Vagina (tissue), 2 donors: ENCODE measurements around the gene ERP27. TPM values are rescaled to one million over a fixed set of nuclear protein-coding genes. Genes with fewer than 3 reads are reported as not detected.
A peak's percentile ranks its signal among the peaks of the same experiment; 100 is the strongest.

Source experiments
- DNase-seq, 2 donors: peaks; one replicate each; pipeline ENCODE4 v3.0.0-alpha.2; 2017; ENCODE audit errors: extremely low spot score in 2 of 2
- H3K27ac ChIP-seq: fragments of 200-600 bp; sonication (generic); one replicate; pipeline ENCODE4 v1.5.1; 2019
- H3K27me3 ChIP-seq: fragments of 200-600 bp; sonication (generic); one replicate; pipeline ENCODE4 v1.5.1; 2019
- H3K36me3 ChIP-seq, 2 donors: fragments of 200-600 bp; sonication (generic); one replicate each; pipeline ENCODE4 v1.5.1; 2017 to 2019
- H3K4me1 ChIP-seq: fragments of 200-600 bp; sonication (generic); one replicate; pipeline ENCODE4 v1.5.1; 2019
- H3K4me3 ChIP-seq, 2 donors: fragments of 200-600 bp; sonication (generic); 1 replicate in 1 of 2; 2 replicates in 1 of 2; pipeline ENCODE4 v1.5.1; 2016 to 2019
- H3K9me3 ChIP-seq: fragments of 200-600 bp; sonication (generic); one replicate; pipeline ENCODE4 v1.5.1; 2019
- CTCF ChIP-seq, 3 experiments: fragments of 450-650 bp in 2 of 3; fragments of 200-600 bp in 1 of 3; sonication (generic) in 1 of 3; IDR thresholded peaks; one replicate each; pipeline ENCODE4 v1.5.1; 2017 to 2019; ENCODE audit warnings: antibody characterized with exemption in 3 of 3, mild to moderate bottlenecking in 2 of 3, moderate library complexity in 2 of 3
- POLR2A ChIP-seq, 2 donors: fragments of 450-650 bp; IDR thresholded peaks; one replicate each; pipeline ENCODE4 v1.6.1; 2017; ENCODE audit warnings: antibody characterized with exemption in 2 of 2, mild to moderate bottlenecking in 2 of 2, moderate library complexity in 2 of 2
- POLR2AphosphoS5 ChIP-seq, 2 donors: sonication (generic); formaldehyde crosslinking; IDR thresholded peaks; one replicate each; pipeline ENCODE4 v1.9.0; 2017; ENCODE audit warnings: antibody characterized with exemption in 2 of 2, mild to moderate bottlenecking in 2 of 2, low read depth in 1 of 2; ENCODE audit not compliant: insufficient read depth in 1 of 2
- intact Hi-C: fragments of 100-400 bp; cut with DNase I; formaldehyde crosslinking; loops from one replicate; pipeline ENCODE4 v1.15.1; 2023
- total RNA-seq: library from RNA; depleted of rRNA; stranded (reverse); fragments of >200 nt; gene quantifications from one replicate; pipeline ENCODE4 v1.2.3, GENCODE V29; 2016

ERP27 gene
- total RNA-seq, 1 donor from 2014 or later: 2.2 TPM

DNA sequence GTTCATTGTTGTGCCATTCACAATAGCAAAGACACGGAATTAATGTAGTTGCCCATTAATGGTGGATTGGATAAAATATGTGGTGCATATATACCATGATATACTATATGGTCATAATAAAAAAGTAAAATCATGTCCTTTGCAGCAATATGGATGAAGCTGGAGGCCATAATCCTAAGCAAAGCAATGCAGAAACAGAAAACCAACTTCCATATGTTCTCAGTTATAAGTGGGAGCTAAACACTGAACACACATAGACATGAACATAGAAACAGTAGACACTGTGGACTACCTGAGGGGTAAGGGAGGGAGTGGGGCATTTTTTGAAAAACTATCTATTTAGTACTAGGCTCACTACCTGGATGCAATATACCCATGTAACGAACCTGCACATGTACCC is 3.0 kb upstream of the ERP27 start:
- intact Hi-C loops: no loop called here
- H3K9me3 ChIP-seq: no peaks in the 10 kb centered on the region
- no peak overlapping the region for H3K4me3 ChIP-seq
- DNase-seq: no peak
- no peak overlapping the region for H3K27ac ChIP-seq
- TF ChIP-seq POLR2AphosphoS5 (IDR thresholded peaks at IDR 0.05; ENCODE audit: insufficient read depth in 1 of 2, low read depth in 1 of 2): no peak
- no peak for TF ChIP-seq POLR2A (IDR thresholded peaks at IDR 0.05)
- TF ChIP-seq CTCF (IDR thresholded peaks at IDR 0.05): no peak
- peaks cover 0 to 7% of the 10 kb centered on the region in 2 donors for H3K36me3 ChIP-seq
- H3K4me1 ChIP-seq: peaks cover 1% of the 10 kb centered on the region
- H3K27me3 ChIP-seq: no peaks in the 10 kb centered on the region

- Histone ChIP-seq H3K4me3 (no peak overlapping the region), H3K27ac (no peak overlapping the region), H3K4me1 (no peaks in the 10 kb centered on the region), H3K9me3 (no peaks in the 10 kb centered on the region), H3K36me3 (no peaks in the 10 kb centered on the region), H3K27me3 (no peaks in the 10 kb centered on the region)
- DNase-seq: no peak
- intact Hi-C loops: no loop called here
- TF ChIP-seq POLR2A (IDR thresholded peaks at IDR 0.05): no peak
- no peak for TF ChIP-seq POLR2AphosphoS5 (IDR thresholded peaks at IDR 0.05; ENCODE audit: insufficient read depth in 1 of 2, low read depth in 1 of 2)
- no peak for TF ChIP-seq CTCF (IDR thresholded peaks at IDR 0.05)
Measured at GRCh38 chr12:14937689-14938088, 648 bp downstream of the ERP27 start.

DNA sequence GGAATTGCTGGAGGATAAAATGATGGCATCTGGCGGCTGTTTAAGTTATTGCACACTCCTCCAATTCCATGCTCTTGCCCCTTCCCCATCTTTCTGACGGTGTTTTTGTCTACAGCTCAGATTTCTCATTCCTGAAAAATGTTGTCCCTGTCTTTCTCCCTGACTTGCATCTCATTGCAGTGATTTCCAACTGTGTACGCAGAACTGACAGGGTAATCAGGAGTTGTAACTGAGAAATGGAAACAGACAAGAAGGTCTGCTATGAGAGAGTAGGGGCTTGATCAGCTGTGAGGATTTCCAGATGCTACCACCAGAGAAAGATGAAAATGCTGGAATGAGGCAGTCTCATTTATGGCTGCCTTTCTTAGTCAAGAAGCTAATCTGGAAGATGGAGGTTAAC is 1.3 kb downstream of the ERP27 start:
- intact Hi-C loops: no loop called here
- Histone ChIP-seq H3K36me3 (no peaks in the 10 kb centered on the region), H3K9me3 (no peaks in the 10 kb centered on the region), H3K4me1 (no peaks in the 10 kb centered on the region), H3K27me3 (no peaks in the 10 kb centered on the region), H3K27ac (no peak overlapping the region), H3K4me3 (no peak overlapping the region)
- DNase-seq: no peak
- TF ChIP-seq POLR2AphosphoS5 (IDR thresholded peaks at IDR 0.05; ENCODE audit: insufficient read depth in 1 of 2, low read depth in 1 of 2) (no peak), CTCF (IDR thresholded peaks at IDR 0.05) (no peak), POLR2A (IDR thresholded peaks at IDR 0.05) (no peak)

DNA sequence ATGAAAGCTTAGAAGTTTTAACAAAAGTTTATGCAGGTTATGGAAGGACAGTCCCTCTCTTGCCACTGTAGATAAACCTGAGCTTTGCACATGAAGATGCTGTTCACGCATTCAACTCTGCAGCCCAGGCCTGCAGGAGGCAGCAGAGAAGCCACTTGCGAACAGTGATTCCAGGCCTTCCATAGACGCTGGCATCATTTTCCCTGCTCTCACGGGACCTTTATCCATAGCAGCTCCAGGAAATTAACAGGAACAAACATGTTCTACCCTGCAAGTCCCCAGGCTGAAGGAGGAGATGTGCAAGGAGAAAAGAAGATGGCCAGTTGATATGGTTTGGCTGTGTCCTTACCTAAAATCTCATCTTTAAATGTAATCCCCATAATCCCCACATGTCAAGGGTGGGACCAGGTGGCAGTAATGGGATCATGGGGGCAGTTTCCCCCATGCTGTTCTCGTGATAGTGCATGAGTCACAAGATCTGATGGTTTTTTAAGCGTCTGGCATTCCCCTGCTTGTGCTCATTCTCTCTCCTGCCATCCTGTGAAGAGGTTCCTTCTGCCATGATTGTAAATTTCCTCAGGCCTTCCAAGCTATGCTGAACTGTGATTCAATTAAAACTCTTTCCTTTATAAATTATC is 2.0 kb downstream of the ERP27 start:
- no peaks in the 10 kb centered on the region for H3K9me3 ChIP-seq
- H3K4me3 ChIP-seq: no peak overlapping the region
- DNase-seq: no peak
- no peak overlapping the region for H3K27ac ChIP-seq
- H3K4me1 ChIP-seq: peaks cover 4% of the 10 kb centered on the region
- TF ChIP-seq POLR2A (IDR thresholded peaks at IDR 0.05): no peak
- TF ChIP-seq POLR2AphosphoS5 (IDR thresholded peaks at IDR 0.05; ENCODE audit: insufficient read depth in 1 of 2, low read depth in 1 of 2): no peak
- TF ChIP-seq CTCF (IDR thresholded peaks at IDR 0.05): no peak
- intact Hi-C loops: no loop called here
- H3K36me3 ChIP-seq: no peaks in the 10 kb centered on the region
- no peaks in the 10 kb centered on the region for H3K27me3 ChIP-seq

DNA sequence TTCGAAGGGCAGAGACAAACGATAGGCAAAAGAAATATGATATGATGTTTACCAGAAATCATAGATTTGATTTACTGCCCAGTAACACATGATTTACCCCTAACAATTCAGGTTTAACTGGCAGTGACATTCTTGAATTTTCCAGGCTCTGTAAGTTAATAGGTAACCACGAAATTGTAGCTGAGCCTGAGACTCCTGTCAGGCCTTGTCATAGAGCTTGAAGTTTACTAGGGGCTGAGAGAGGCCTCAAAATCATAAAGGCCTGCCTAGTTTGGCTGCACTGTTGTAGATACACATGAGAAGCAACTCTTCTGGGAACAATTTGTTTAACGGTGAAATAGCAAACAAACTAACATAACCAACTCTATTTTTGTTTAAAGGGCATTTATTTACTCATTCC is 3.3 kb downstream of the ERP27 start:
- intact Hi-C loops: no loop called here
- DNase-seq: no peak
- Histone ChIP-seq H3K27ac (peak overlapping the region; percentile 15), H3K9me3 (no peaks in the 10 kb centered on the region), H3K4me1 (peaks cover 15% of the 10 kb centered on the region), H3K27me3 (no peaks in the 10 kb centered on the region), H3K4me3 (no peak overlapping the region), H3K36me3 (no peaks in the 10 kb centered on the region)
- TF ChIP-seq POLR2A (IDR thresholded peaks at IDR 0.05) (no peak), POLR2AphosphoS5 (IDR thresholded peaks at IDR 0.05; ENCODE audit: insufficient read depth in 1 of 2, low read depth in 1 of 2) (no peak), CTCF (IDR thresholded peaks at IDR 0.05) (no peak)
